NCI-H82 treated with DMSO at 0.1 percent for 48 hours (cell line): ENCODE measurements around the gene PTPRN2.
"Not testable (repeated sequence)": the region's sequence is repeated elsewhere in the genome, so short reads cannot be mapped to it uniquely, and the experiment has no call there.

Experiments
- DNase-seq: peaks from one replicate; lab custom pipeline; 2025; ENCODE audit not compliant: unreplicated experiment; lab: John Stamatoyannopoulos, UW

The PTPRN2 gene

GRCh38 chr7:157905651-157906461, 681.8 kb downstream of the PTPRN2 start:
- DNase-seq: no peak

DNA sequence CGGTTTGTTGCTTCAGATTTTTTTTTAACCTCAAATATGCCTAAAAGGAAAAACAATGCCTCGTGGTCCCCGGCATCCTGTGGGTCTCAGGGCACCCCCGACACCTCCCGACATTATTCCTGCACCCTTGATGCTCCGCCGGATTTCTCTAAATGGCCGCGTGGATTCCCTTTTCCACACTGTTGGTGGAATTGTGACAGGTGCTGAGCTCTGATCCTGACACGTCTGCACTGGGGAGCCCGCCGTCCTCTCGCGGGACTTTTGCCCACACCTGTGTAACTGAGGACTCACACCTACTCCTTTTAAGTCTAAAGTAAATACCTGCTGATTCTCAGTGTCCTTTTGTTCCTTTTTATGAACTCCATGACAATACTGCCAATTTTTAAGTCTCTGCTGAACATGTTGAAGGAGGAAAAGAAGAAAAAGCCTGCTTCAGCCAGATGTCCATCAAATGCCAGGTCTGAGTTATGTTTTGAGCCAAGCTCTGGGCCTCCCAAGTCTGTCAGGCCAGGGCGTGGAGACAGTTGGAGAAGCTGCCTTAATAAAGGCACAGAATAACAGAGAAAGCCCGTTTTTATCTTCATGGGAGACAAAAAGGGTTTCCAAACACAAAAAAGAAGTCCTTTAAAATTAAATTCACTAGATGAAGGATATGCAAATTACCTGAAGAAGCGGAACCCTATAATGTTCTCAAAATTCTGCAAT, 682.6 kb downstream of the PTPRN2 start:
- DNase-seq: no peak

DNA sequence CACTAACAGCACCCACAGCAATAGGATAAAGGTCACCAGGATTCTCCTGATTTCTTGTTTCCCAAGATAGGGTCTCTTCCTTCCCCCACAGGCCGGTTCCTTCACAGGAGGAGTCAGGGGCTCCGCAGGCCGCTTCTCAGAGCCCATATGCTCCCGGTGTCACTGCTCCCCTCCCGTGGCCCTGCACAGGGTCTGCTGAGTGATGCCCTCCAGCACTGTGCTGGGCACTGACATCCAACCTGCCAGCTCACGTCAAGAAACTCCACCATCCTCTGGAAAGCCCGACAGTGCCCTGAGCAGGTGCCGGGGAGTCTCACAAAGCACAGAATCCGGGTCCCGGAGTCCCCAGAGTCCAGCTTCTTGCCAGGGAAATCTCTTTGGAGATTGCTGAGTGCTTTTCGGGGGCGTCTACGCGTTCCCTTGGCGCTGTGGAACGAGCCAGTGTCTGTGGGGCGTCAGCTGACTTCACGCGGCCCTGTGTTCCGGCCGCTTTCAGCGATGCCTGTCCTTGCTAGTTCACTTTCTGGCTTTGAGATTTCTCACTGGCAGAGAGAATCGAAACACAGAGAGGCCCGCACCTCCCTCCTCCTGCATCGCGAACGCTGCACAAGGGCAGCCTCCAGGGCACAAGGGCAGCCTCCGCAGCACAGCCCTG, 683.3 kb downstream of the PTPRN2 start:
- DNase-seq: no peak

GRCh38 chr7:157903710-157904109, 683.9 kb downstream of the PTPRN2 start:
- DNase-seq: no peak

GRCh38 chr7:157903296-157903695, 684.3 kb downstream of the PTPRN2 start:
- DNase-seq: no peak

DNA sequence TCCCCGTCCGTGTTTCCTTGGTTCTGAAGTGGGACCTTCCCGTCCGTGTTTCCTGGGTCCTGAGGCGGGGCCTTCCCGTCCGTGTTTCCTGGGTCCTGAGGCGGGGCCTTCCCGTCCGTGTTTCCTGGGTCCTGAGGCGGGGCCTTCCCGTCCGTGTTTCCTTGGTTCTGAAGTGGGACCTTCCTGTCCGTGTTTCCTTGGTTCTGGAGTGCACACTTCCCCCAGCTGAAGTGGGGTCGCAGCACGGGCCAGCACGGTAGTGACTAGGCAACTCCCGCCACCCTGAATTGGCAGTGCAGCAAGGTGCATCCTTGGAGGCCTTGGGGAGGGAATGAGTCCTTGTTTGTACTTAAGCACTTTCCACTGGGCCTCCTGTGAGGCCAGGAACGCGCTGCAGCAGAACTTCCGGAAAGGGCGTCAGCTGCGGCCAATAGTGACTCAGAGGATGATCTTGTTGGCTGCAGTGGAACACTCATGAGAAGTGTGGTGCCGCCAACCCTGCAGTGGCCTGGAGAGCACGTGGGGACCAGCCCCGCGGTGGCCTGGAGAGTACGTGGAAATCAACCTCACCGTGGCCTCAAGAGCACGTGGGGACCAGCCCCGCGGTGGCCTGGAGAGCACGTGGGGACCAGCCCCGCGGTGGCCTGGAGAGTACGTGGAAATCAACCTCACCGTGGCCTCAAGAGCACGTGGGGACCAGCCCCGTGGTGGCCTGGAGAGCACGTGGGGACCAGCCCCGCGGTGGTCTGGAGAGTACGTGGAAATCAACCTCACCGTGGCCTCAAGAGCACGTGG, 685.6 kb downstream of the PTPRN2 start:
- not testable (repeated sequence) for DNase-seq

- no peak for DNase-seq
Measured at GRCh38 chr7:157901166-157901565, 686.5 kb downstream of the PTPRN2 start.

DNA sequence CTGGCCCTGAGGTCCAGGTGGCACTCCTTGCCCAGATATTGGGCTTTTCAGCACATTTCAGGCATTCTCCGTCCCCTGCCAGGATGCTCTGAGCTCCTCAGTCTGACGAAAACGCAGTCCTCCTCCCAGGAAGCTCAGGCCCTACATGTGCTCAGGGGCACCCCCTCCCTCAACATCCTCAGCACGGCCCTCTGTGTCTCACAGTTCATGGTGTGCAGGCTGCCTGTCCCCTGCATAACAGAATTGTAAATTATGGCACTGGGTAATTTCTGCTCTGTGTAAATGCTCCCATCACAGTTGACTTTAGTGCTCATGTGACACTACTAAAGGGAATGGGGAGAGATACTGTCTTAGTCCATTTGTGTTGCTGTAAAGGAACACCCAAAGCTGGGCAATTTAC, 687.1 kb downstream of the PTPRN2 start:
- no peak for DNase-seq

DNA sequence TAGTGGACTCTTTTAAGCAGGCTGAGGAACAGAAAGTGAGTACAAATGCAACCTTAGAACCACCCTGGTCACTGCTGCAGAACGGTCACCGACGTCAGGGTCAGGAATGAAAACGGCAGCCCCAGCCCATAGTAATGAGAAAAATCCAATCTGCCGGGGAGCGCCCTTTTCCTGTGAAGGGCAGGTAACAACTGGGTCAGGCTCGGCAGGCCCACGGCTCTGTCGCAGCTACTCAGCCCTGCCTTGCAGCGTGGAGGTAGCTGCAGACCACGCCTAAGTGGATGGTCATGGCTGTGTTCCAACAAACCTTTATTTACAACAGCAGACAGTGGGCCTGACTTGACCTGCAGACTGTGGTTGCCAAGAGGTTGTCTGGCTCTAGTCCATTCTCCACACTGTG, 687.6 kb downstream of the PTPRN2 start:
- DNase-seq: no peak

- no peak for DNase-seq
Measured at GRCh38 chr7:157898802-157899505, 688.7 kb downstream of the PTPRN2 start.

GRCh38 chr7:157898261-157898660, 689.4 kb downstream of the PTPRN2 start:
- DNase-seq: no peak

GRCh38 chr7:157897681-157898080, 689.9 kb downstream of the PTPRN2 start:
- no peak for DNase-seq

- DNase-seq: no peak
Measured at GRCh38 chr7:157896774-157897555, 690.7 kb downstream of the PTPRN2 start.

DNA sequence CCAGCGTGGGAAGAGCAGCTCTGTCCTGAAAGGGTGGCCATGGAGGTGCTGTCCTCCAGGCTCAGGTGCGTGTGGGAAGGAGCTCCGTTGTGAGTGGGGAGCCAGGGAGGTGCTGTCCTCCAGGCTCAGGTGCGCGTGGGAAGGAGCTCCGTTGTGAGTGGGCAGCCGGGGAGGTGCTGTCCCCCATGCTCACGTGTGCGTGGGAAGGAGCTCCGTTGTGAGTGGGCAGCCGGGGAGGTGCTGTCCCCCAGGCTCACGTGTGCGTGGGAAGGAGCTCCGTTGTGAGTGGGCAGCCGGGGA, 691.3 kb downstream of the PTPRN2 start:
- DNase-seq: not testable (repeated sequence)

GRCh38 chr7:157895520-157896375, 691.9 kb downstream of the PTPRN2 start:
- DNase-seq: no peak

GRCh38 chr7:157895098-157895497, 692.5 kb downstream of the PTPRN2 start:
- DNase-seq: not testable (repeated sequence)

DNA sequence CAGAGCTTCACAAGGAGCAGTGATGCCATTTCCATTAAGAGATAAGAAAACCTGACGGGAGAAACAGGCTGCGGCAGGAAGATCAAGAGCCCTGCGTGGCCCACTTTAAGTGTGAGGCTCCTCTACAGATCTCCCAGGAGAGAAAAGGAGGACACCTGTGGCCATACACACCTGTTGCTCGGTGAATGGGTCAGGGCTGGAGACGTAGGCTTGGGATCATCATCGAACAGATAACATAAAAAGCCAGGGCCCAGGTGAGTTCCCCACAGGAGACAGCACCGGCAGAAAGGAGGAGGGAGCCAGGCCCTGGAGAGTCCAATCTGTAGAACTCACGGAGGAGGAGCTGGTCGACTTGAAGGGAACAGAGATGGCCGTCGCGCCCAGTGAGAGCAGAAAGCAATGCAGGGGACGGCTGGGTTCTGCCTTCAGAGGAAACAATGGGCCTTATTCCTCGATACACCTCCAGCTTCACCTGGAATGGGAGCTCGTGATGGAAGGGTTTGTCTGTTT, 694.0 kb downstream of the PTPRN2 start:
- DNase-seq: no peak

DNA sequence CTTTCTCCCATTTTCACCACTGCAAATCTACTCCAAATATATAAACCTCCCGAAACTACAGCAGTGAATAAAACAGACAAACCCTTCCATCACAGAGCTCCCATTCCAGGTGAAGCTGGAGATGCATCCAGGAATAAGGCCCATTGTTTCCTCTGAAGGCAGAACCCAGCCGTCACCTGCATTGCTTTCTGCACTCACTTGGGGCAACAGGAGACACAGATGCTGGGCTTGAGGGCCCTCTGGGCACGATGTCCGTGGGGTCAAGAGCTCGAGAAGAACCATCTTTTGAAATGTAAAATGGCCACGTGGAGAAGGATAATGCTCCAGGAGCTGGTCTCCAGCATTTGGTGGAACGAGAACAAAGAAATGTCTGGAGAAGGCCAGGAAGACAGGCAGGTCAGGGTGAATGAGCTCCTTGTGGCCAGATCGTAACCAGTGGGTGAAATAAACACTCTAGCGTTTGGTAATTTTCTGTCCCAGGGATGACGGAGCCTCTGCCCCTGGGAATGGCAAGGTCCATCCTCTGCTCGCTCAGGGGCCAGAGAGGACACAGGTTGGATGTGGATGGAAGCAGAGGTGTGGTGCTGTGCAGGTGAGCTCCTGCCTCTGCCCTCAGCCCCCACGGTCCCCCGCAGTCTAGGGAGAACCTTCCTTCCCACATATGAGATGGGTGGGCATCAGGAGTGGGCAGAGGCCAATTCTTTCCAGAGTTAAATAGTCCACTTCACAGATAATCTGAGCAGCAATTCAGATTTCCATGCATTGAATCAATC, 694.7 kb downstream of the PTPRN2 start:
- DNase-seq: no peak
